Activated CD8-positive, alpha-beta memory T cell treated with anti-CD3 and anti-CD28 coated beads, Interleukin-2, amount 10 ng/mL, durations not matched to agents 7 days and 5 days (primary cell): ENCODE measurements around the gene THBS3. TPM values are rescaled to one million over a fixed set of nuclear protein-coding genes. Genes with fewer than 3 reads are reported as not detected.
"Not testable (repeated sequence)": the region's sequence is repeated elsewhere in the genome, so short reads cannot be mapped to it uniquely, and the experiment has no call there.

Source experiments
- ATAC-seq: fragments of 150-1000 bp; cut with Tn5 transposase; one replicate; pipeline ENCODE4 v1.10.0; 2021; ENCODE audit warnings: moderate library complexity
- CTCF ChIA-PET: fragments of 350-600 bp; sonication (Branson Sonifier 250); formaldehyde crosslinking; loops from one replicate; lab custom pipeline; 2021; ENCODE audit warnings: antibody characterized with exemption; lab: Charles Lee
- DNase-seq: peaks from one replicate; pipeline ENCODE4 v3.0.0-alpha.2; 2020
- H3K27ac Mint-ChIP-seq: one replicate; pipeline ENCODE4 v1.8.0; 2021; ENCODE audit warnings: mild to moderate bottlenecking, mixed read lengths
- H3K27me3 Mint-ChIP-seq: one replicate; pipeline ENCODE4 v1.8.0; 2021; ENCODE audit warnings: mixed read lengths
- H3K36me3 Mint-ChIP-seq: one replicate; pipeline ENCODE4 v1.8.0; 2021; ENCODE audit warnings: mild to moderate bottlenecking, mixed read lengths
- H3K4me1 Mint-ChIP-seq: one replicate; pipeline ENCODE4 v1.8.0; 2021; ENCODE audit warnings: mixed read lengths
- H3K4me3 Mint-ChIP-seq: one replicate; pipeline ENCODE4 v1.8.0; 2021; ENCODE audit warnings: mild to moderate bottlenecking, moderate library complexity, mixed read lengths
- H3K9me3 Mint-ChIP-seq: one replicate; pipeline ENCODE4 v1.8.0; 2022; ENCODE audit warnings: low read depth, mixed read lengths
- total RNA-seq, 2 experiments: library from RNA; stranded (reverse); gene quantifications; one replicate each; pipeline ENCODE4 v1.2.3, GENCODE V29; 2021

The THBS3 gene
- total RNA-seq, 2 experiments from 2014 or later, result 14.3 to 23.5 TPM

DNA sequence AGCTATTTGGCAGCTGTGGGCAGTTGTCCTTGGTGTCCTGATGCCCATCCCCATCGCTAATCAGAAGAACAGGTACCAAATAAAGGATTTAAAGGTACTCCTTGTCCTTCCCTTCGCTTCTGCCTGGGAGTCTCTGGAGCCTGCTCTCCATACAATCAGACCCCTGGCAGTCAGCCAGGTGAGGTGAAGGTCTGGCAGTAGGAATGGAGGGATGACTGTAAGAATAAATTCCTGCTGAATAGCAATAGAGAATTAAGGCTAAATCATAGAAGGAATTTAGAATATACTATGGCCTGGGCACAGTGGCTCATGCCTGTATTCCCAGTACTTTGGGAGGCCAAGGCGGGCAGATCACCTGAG is 9.2 kb downstream of the THBS3 start:
- CTCF ChIA-PET, result no interaction called here
- H3K27me3 Mint-ChIP-seq, result no peaks in the 10 kb centered on the region
- DNase-seq (no peak), ATAC-seq (no peak)
- H3K4me3 Mint-ChIP-seq, result no peak overlapping the region
- H3K9me3 Mint-ChIP-seq, result no peaks in the 10 kb centered on the region
- no peak overlapping the region for H3K27ac Mint-ChIP-seq
- peaks cover 14% of the 10 kb centered on the region for H3K4me1 Mint-ChIP-seq
- H3K36me3 Mint-ChIP-seq, result no peaks in the 10 kb centered on the region

DNA sequence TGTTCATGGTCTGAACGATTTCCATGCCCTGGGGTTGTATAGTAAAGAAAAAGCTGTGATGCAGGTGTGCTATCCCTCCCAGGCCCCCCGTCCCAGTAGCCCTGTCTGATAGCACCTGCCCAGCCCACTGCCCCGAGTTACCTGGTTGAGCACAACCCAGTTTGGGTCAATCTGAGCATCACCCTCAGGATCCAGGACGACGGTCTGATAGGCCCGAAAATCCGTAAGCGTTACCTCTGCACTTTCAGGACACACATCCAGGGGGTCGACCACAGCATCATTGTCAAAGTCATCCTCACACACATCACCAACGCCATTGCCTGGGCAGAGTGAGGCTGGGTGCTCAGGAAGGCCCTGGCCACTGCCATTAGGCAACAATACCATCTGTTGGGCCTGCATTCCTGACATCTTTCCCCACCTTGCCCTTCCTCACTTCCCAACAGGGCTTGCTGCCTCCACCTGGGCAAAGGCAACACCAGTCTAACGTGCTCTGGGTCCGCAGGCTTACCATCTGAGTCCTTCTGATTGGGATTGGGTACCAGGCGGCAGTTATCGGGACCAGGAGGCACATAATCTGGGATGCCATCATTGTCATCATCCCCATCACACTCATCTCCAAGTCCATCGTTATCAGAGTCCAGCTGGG is 9.7 kb downstream of the THBS3 start:
- no peak overlapping the region for H3K27ac Mint-ChIP-seq
- H3K4me1 Mint-ChIP-seq, result peaks cover 18% of the 10 kb centered on the region
- no peaks in the 10 kb centered on the region for H3K36me3 Mint-ChIP-seq
- H3K4me3 Mint-ChIP-seq, result no peak overlapping the region
- no peaks in the 10 kb centered on the region for H3K9me3 Mint-ChIP-seq
- H3K27me3 Mint-ChIP-seq, result no peaks in the 10 kb centered on the region
- DNase-seq (no peak), ATAC-seq (no peak)
- CTCF ChIA-PET, result interaction anchor here (0.8 to 6.5 kb wide), 2 partner anchors 10 to 53 kb away, joined by 3 to 87 read pairs; partner anchors contain the start of genes MTX1 and THBS3

DNA sequence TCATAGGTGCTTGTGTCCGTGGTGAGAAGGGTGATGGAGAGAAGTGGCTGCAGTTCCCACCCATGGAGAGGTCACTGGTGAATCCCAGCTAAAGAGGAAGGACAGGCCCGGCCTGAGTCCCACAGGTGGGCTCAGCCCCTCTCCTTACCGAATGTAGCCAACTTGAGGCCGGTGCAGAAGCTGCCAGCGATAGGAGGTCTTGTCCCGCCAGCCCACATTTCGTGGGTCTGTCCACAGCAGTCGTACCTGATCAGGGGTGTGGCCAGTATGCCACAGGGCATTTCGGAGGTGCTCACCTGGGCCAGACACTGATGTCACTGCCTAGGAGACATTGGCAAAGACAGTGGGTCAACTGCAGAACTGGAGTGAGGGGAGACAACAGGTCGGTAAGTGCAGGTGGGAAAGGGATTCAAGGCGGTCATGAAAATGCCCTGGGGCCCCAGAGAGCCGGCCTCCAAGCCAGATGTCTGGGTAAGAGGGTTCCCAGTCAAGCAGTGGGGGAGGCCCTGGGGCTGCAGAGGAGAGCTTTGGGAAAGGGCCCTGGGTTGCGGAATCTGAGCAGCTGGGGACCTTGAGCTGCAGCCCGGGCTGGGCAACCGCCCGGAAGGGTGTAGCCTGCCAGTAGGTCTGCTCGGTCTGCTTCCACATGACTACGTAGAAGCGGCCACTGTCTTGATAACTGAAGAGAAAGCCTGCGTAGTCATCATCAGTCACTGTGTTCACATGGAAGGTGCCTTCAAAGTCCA is 10.6 kb downstream of the THBS3 start:
- Mint-ChIP-seq H3K4me3 (no peak overlapping the region), H3K4me1 (peaks cover 26% of the 10 kb centered on the region)
- no peak for DNase-seq

DNA sequence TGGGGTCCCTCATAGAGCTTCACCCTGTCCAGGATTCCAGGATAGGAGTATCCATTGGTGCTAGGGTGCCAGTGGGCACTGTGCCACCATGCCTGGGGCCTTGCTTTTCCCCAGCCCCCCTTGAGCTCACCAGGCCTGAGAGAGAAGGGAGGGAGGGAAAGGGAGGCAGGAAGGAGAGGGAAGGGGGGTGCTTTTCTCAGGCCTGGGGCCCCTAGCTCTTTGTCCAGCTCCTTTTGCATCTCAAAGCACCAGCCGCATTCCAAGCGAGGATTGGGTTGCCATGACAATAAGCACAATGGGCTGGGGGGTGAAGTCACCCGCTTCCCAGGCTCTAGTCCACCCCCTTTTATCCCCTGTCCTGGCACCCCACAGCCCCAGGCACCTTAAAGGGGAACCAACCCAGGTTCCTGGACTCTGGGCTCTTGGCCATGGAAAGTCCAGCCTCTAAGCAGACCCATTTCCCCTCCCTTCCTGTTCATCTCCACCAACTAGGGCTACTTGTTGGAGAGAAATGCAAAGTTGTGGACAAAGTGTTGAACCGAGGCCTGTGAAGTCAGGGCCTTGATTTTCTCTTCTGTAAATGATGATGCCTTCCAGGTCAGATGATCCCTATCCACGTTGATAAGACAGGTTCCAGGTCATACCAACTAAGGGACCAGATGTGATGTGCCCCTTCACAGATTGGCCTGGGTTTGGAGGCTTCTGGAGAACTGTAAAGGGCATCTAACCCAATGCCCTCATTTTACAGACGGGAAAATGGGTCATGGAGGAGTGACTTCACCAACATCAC is 11.4 kb downstream of the THBS3 start:
- Mint-ChIP-seq H3K27me3 (no peaks in the 10 kb centered on the region), H3K9me3 (no peaks in the 10 kb centered on the region), H3K36me3 (no peaks in the 10 kb centered on the region), H3K27ac (no peak overlapping the region), H3K4me3 (peak overlapping the region; percentile 61), H3K4me1 (peaks cover 29% of the 10 kb centered on the region)
- ATAC-seq, result no peak
- no peak for DNase-seq
- CTCF ChIA-PET, result interaction anchor here (0.8 to 6.5 kb wide), 7 partner anchors 8 to 105 kb away, joined by 3 to 87 read pairs (median 3); partner anchors contain the start of genes KRTCAP2, MTX1 and THBS3

More for the DNA sequence above, 10.6 kb downstream of the THBS3 start:
- Mint-ChIP-seq H3K27ac (no peak overlapping the region), H3K27me3 (no peaks in the 10 kb centered on the region), H3K9me3 (no peaks in the 10 kb centered on the region), H3K36me3 (no peaks in the 10 kb centered on the region)
- CTCF ChIA-PET, result interaction anchor here (0.8 to 6.5 kb wide), 2 partner anchors 10 to 54 kb away, joined by 3 to 87 read pairs; partner anchors contain the start of genes MTX1 and THBS3
- no peak for ATAC-seq

DNA sequence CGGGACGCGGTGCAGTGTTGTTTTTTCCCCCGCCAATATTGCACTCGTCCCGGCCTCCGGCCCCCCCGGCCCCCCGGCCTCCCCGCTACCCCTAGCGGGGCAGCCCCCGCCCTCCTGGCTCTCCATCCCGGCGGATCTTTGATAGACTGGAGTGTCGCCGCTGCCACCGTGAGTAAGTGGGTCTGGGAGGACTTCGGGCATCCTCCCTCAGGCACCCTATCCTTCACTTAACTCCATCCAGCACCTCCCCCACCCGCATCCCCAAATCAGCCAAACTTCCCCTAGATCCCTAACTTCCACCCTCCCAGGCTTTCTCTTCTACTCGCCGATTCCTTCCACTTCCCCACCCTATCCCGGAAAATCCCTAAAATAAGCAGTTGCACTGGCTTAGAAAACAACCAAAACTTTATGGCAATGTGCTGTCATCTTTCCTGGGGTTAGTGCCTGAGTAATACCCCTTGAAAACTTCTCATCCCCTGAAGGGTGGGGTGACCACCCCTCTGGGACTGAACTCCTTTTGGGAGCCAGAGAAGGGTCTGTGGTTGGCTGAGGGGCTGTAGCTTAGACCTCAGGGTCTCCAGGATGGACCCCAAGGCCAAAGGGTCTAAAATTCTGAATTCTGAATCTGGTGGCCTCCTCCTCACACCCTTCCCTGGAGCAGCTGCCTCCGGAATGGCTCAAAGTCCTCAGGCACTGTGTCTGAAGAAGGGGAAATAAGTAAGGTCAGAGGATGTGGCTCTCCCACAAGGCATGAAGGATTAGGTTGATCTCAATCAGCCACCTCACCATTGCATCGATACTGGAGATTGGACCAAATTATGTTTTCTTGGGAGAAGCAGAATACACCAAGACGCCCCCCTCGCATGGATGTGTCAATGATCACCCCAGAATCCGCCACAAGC is 12.2 kb downstream of the THBS3 start:
- H3K4me3 Mint-ChIP-seq, result peak overlapping the region; percentile 61
- no peaks in the 10 kb centered on the region for H3K27me3 Mint-ChIP-seq
- ATAC-seq, result no peak
- H3K4me1 Mint-ChIP-seq, result peaks cover 29% of the 10 kb centered on the region
- H3K36me3 Mint-ChIP-seq, result no peaks in the 10 kb centered on the region
- CTCF ChIA-PET, result interaction anchor here (0.8 to 6.5 kb wide), 14 partner anchors 7 to 145 kb away, joined by 3 to 117 read pairs (median 6); partner anchors contain the start of genes ADAM15, KRTCAP2, MTX1 and THBS3
- no peak for DNase-seq
- H3K27ac Mint-ChIP-seq, result peak overlapping the region; percentile 71
- no peaks in the 10 kb centered on the region for H3K9me3 Mint-ChIP-seq

DNA sequence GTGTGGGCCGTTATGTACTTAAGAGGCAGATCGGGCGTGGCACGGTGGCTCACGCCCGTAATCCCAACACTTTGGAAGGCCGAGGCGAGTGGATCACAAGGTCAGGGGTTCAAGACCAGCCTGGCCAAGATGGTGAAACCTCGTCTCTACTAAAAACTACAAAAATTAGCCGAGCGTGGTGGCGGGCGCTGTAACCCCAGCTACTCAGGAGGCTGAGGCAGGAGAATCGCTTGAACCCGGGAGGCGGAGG is 13.8 kb downstream of the THBS3 start:
- not testable (repeated sequence) for H3K27me3 Mint-ChIP-seq, DNase-seq, H3K9me3 Mint-ChIP-seq, ATAC-seq, H3K36me3 Mint-ChIP-seq
- H3K27ac Mint-ChIP-seq, result peak overlapping the region; percentile 92
- CTCF ChIA-PET, result interaction anchor here (1.0 to 6.5 kb wide), 24 partner anchors 9 to 634 kb away, joined by 3 to 117 read pairs (median 6); partner anchors contain the start of genes ADAM15, KRTCAP2, MTX1 and PMVK
- peak overlapping the region; percentile 73 for H3K4me3 Mint-ChIP-seq
- peaks cover 29% of the 10 kb centered on the region for H3K4me1 Mint-ChIP-seq

DNA sequence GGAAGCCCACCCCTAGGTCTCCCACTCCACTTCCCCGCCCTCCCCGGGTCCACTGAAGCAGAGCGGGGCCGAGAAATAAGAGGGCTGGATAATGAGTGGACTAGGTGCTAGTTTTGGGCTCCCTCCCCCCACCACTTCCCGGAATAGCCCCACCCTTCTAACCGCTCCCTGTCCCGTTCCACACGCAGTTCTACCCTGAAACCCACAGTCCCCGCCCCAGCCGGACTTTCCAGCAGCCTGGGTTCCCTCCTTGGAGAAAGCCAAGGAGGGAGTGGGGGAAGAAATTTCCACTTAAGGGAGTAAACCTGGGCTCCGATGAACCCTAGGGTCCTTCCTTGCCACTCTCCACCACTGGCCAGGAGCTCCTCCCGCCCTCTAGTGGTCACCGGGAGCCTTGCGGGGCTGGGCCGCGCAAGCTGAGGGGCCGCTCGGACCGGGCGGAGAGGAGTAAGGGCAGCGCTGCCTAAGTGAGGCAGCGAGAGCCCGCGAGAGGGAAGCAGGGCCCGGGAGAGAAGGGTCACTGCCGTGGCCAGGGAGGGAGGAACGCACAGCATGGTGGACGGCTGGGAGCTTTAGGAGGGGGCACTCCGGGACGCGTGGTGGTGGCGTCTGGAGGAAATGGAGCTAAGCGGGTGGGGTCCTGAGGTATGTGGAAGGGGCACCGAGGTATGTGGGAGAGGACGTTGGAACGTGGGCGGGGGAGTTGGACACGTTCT is 14.3 kb downstream of the THBS3 start:
- ATAC-seq (peak; percentile 66), DNase-seq (peak; percentile 86)
- CTCF ChIA-PET, result interaction anchor here (1.0 to 6.5 kb wide), 23 partner anchors 8 to 633 kb away, joined by 3 to 117 read pairs (median 7); partner anchors contain the start of genes ADAM15, KRTCAP2, MTX1 and PMVK
- H3K4me3 Mint-ChIP-seq, result peak overlapping the region; percentile 73
- no peaks in the 10 kb centered on the region for H3K9me3 Mint-ChIP-seq
- H3K27ac Mint-ChIP-seq, result peak overlapping the region; percentile 92
- H3K27me3 Mint-ChIP-seq, result no peaks in the 10 kb centered on the region
- no peaks in the 10 kb centered on the region for H3K36me3 Mint-ChIP-seq
- H3K4me1 Mint-ChIP-seq, result peaks cover 29% of the 10 kb centered on the region

DNA sequence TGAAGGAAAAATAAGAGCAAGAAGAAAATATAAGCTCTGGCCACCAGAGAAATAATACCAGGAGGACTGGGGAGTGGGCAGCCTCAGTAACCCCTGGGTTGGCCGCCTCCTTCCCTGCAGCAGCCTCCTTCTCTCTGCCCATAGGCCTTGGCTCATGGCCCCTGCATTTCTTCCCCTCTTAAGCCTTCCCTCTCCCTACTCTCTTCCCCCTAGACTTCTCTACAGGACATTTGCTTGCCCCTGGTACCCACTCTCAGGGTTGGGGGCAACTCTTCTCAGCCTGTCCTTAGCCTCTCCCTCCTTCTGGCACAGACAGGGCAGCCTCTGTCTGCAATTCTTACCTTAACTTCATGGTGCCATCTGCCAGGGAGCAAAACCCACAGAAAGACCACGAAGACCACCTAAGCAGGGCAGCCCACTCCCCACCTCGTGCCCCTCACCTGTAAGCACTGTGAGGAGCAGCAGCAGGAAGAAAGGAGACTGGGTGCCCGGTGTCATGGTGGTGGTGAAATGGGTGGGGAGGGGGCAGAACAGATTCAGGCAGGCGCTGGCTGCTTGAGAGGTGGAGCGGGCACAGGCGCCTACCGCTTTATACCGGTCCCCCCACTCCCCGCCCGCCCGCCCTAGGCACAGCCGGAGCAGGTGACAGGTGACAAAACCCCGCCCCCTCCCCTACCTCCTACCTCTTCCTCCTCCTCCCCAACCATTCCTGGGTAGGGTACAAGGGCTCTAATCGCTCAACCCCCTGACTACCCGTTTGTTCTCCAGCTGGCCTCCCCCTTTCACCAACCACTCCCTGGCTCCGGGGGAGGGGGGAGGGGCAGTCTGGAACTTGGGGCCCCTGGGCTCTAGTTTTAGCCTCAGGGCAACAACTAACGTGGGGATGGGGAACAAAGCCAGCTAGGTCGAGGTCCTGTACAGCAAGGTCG is 15.1 kb downstream of the THBS3 start:
- ATAC-seq (no peak), DNase-seq (no peak)
- H3K4me3 Mint-ChIP-seq, result peak overlapping the region; percentile 73
- no peaks in the 10 kb centered on the region for H3K27me3 Mint-ChIP-seq
- peak overlapping the region; percentile 92 for H3K27ac Mint-ChIP-seq
- H3K36me3 Mint-ChIP-seq, result no peaks in the 10 kb centered on the region
- peaks cover 34% of the 10 kb centered on the region for H3K4me1 Mint-ChIP-seq
- CTCF ChIA-PET, result interaction anchor here (0.7 to 6.5 kb wide), 20 partner anchors 8 to 633 kb away, joined by 3 to 117 read pairs (median 8); partner anchors contain the start of genes KRTCAP2, MTX1, PMVK and THBS3
- no peaks in the 10 kb centered on the region for H3K9me3 Mint-ChIP-seq

DNA sequence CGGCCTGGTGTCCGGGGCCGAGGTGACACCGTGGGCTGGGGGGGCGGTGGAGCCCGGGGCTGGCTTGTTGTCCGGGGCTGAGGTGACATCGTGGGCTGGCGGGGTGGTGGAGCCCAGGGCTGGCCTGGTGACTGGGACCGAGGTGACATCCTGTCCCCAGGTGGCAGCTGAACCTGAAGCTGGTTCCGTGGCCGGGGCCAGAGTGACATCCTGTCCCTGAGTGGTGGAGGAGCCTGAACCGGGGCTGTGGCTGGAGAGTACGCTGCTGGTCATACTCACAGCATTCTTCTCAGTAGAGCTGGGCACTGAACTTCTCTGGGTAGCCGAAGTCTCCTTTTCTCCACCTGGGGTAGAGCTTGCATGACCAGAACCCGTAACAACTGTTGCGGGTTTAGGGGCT is 15.8 kb downstream of the THBS3 start:
- no peak for ATAC-seq
- peak overlapping the region; percentile 92 for H3K27ac Mint-ChIP-seq
- H3K4me1 Mint-ChIP-seq, result peaks cover 34% of the 10 kb centered on the region
- CTCF ChIA-PET, result interaction anchor here (0.7 to 6.5 kb wide), 5 partner anchors 14 to 35 kb away, joined by 3 to 117 read pairs (median 27); partner anchors contain the start of genes KRTCAP2, MTX1, THBS3 and TRIM46
- H3K9me3 Mint-ChIP-seq, result no peaks in the 10 kb centered on the region
- no peak overlapping the region for H3K4me3 Mint-ChIP-seq
- H3K36me3 Mint-ChIP-seq, result no peaks in the 10 kb centered on the region
- H3K27me3 Mint-ChIP-seq, result no peaks in the 10 kb centered on the region
- no peak for DNase-seq

DNA sequence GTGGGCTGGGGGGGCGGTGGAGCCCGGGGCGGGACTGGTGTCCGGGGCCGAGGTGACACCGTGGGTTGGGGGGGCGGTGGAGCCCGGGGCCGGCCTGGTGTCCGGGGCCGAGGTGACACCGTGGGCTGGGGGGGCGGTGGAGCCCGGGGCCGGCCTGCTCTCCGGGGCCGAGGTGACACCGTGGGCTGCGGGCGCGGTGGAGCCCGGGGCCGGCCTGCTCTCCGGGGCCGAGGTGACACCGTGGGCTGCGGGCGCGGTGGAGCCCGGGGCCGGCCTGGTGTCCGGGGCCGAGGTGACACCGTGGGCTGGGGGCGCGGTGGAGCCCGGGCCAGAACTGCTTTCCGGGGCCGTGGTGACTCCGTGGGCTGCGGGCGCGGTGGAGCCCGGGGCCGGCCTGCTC is 17.8 kb downstream of the THBS3 start:
- DNase-seq, CTCF ChIA-PET, H3K27me3 Mint-ChIP-seq, H3K9me3 Mint-ChIP-seq, H3K4me3 Mint-ChIP-seq, H3K27ac Mint-ChIP-seq, H3K36me3 Mint-ChIP-seq, ATAC-seq: not testable (repeated sequence)
- H3K4me1 Mint-ChIP-seq, result peaks cover 34% of the 10 kb centered on the region

DNA sequence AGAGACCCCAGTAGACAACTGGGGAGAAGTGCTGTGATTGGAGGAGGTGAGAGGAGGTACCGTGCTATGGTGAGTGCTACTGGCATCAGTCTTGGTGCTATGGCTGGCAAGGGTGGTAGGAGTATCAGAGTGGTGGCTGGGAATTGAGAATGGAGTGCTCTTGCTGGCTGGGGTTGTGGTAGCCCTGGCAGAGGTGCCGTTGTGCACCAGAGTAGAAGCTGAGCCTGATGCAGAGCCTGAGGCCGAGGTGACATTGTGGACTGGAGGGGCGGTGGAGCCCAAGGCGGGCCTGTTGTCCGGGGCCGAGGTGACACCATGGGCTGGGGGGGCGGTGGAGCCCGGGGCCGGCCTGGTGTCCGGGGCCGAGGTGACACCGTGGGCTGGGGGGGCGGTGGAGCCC is 19.4 kb downstream of the THBS3 start:
- ATAC-seq (no peak), DNase-seq (no peak)
- H3K9me3 Mint-ChIP-seq, result no peaks in the 10 kb centered on the region
- peak overlapping the region; percentile 73 for H3K27ac Mint-ChIP-seq
- no peak overlapping the region for H3K4me3 Mint-ChIP-seq
- peaks cover 21% of the 10 kb centered on the region for H3K4me1 Mint-ChIP-seq
- CTCF ChIA-PET, result interaction anchor here (0.8 to 1.2 kb wide), 2 partner anchors 12 to 16 kb away, joined by 3 to 4 read pairs; partner anchors contain the start of gene KRTCAP2
- H3K27me3 Mint-ChIP-seq, result no peaks in the 10 kb centered on the region
- H3K36me3 Mint-ChIP-seq, result peaks cover 2% of the 10 kb centered on the region
